Endometrial microvascular endothelial cells (primary cell): Measurements from ENCODE around the gene MYOCD. TPM values are rescaled to one million over a fixed set of nuclear protein-coding genes. Genes with fewer than 3 reads are reported as not detected.

Experiments used
- in situ Hi-C: cut with HindIII; loops from 2 replicates; pipeline ENCODE4 v1.10.0; 2017; ENCODE audit warnings: low sequenced_read_pairs, low pct_unique_long_range_greater_than_20kb; ENCODE audit errors: inconsistent ontology term
- total RNA-seq: library from RNA; depleted of rRNA; stranded (reverse); fragments of >200 nt; gene quantifications from one replicate; pipeline ENCODE4 v1.2.3, GENCODE V29; 2015; ENCODE audit errors: inconsistent ontology term

Gene MYOCD
- total RNA-seq, 1 donor from 2014 or later = 0.19 TPM

DNA sequence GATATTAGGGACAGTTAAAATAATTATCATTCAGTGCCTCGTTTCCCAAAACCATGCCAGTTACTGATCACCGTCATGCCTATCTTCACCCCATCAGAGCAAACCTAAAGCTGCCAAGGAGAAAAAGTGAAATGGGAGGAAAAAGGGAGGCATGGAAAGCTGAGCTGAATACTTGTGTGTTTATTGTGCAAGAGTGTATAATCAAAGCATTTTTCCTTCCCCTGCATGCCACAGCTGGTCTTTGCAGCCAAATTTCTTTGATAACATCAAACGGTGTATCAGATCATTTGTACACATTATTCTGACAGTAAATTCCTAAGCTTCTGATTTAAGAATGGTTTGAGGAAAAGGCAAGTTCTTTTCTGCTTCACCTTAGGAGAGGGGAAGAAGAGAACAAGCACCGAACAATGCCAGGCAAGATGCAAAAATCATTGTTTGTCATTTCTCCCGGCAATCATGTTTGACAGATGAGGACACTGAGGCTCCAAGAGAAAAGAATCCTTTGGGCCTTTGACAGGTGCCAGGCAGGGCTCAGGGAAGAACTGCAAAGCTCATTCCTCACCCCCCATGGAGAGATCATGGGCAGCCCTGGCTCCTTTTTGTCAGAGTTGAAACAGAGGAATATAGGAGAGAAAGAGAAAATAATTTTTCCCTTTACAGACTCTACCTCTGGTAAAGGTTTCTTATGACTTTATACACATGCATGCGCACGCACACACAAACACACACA lies 72.2 kb downstream of the MYOCD start:
- in situ Hi-C loops = no loop called here

DNA sequence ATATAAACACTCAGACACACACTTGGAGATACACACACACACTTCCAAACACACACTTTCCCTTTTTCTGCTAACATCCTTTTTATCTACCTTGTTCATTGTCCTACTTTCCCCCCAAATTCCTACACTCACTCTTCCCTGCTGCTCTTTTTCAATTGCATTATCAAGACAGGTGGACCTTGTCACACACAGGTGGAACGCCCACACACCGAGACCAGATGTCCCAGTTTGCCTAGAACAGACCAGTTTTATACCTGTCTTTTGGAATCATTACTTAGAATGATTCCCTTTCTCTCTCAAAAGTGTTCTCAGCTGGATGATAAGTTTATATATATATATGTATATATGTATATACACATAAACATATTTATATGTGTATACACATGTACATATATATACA lies 72.9 kb downstream of the MYOCD start:
- in situ Hi-C loops = no loop called here

DNA sequence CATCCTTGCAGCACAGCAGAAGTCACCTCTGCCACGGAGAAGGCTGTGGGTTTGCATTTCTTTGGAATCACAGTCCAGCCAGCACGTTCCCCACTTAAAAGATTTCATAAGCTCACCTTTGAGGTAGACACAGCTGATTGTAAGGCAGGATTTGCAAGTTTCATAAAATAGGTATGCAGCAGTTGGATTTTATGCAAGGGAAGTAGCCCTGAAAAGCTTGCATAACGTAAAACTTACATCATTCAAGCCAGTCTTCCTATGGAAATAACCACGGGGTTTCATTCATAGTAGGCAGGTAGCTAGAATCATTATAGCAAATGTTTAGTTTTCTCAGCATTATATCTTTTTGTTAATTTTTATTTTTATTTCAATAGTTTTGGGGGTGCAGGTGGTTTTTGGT lies 73.8 kb downstream of the MYOCD start:
- in situ Hi-C loops = no loop called here

DNA sequence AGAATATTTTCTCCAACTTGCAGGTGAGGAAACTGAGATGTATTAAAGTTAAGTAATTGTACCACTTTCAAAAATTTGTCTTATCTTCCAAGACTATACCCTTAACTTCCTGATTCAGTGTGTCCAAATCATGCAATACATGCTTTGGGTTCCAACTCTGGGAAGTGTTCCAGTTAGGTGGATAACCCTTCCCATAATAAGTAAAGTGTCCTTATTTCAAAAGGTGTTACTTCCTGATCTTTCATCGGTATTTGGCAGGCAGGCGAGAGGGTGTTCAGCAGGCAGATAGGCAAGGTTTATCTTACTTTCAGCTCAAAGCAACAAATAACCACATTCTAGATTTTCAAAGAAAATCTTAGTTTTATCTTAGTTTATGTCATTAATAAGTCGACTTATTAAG lies 77.4 kb downstream of the MYOCD start:
- in situ Hi-C loops = no loop called here

DNA sequence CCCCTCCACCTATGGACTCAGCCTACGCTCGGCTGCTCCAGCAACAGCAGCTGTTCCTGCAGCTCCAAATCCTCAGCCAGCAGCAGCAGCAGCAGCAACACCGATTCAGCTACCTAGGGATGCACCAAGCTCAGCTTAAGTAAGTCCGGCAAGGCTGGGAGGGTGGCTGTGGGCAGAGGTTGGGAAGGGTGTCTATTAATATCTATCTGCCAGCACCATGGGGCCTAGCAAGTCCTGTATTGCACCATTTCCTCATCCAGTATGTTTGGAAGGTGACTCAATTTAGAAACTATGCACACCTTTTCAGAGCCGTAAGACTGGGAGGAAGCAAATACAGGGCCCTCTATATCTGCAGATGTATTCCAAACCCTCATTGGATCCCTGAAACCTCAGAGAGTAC lies 78.6 kb downstream of the MYOCD start:
- in situ Hi-C loops = no loop called here

DNA sequence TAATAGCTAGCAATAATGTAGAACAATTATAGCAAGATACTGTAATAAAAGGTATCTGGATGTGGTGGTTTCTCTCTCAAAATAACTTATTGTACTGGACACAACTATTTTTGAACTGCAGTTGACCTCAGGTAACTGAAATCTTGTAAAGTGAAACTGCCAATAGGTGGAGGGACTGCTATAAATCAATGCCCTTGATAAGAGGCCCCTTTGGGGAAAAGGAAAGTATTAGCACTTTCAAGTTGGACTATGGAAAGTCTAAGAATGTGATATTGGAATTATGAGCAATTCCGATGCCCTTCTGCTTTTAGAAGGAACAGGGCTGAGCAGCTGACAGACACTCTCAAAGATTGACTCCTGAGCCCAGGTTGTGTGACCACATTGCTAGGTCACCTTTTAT lies 79.1 kb downstream of the MYOCD start:
- in situ Hi-C loops = no loop called here

DNA sequence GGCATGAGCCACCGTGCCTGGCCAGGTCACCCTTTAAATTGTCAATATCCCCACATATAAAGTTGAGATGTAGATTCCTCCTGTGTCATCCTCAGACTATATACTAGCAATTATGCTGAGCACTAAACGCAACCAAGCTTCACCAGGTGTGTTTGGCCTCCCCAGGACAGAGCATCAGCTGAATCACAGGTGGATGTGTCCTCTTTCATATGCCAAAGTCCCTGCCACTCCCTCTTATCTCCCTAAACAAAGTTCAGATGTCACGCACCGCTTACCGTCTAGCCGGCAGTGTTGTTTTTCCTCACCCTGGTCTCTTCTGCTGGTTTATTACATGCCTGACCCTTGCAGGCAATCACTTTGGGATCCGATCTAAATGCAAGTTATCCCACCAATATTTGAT lies 79.8 kb downstream of the MYOCD start:
- in situ Hi-C loops = no loop called here

DNA sequence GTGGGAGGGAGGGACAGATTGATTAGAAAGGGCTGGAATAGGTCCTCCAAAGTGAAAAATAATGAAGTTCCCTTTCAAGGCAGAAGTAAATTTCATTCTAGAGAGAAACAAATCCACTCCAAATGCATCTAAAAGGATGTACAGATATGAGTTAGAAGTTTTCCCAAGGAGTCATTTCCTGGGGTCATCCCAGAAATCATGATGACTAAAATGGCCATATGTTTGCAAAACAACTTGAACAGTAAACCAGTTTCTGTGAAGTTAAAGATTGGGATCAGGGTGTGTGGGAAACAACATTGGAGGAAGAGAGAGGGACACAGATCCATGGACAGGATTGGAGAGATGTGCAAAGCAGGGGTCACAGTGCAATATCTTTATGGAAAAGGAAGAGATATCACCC lies 91.1 kb downstream of the MYOCD start:
- in situ Hi-C loops = no loop called here

DNA sequence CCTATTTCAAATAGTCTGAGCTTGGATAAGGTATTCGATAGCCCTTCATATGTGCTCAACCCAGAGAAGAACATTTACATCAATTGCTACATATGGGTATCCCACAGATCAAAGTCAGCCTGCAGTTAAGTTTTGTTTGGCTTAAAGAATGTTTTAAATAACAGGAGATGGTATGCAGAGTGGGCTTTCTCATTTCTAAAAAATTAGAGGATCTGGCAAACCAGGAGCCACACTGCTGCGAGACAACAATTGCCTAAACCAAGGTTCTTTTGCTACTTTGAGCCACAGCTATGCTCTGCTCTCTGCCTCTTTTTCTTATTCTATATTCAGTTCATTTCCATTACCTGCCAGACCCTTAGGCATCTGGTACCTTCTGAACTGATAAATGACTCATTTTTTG lies 93.4 kb downstream of the MYOCD start:
- in situ Hi-C loops = no loop called here

DNA sequence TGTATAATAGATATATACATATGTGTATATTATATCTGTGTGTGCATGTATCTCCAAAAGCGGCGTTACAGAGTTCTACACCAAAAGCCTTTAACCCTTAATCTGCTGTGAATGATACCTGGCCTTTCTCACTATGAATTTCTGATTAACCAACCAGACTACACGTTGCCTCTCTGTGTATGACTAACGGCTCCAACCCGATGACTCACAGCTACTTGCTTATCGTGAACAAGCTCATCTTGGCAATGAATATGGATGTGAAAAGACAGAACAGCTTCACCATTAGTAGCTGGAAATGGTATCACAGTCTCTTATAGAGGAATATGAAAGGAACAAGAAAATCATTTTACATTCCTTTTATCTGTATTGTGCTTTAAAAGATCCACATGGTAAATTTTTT lies 99.9 kb downstream of the MYOCD start:
- in situ Hi-C loops = no loop called here

DNA sequence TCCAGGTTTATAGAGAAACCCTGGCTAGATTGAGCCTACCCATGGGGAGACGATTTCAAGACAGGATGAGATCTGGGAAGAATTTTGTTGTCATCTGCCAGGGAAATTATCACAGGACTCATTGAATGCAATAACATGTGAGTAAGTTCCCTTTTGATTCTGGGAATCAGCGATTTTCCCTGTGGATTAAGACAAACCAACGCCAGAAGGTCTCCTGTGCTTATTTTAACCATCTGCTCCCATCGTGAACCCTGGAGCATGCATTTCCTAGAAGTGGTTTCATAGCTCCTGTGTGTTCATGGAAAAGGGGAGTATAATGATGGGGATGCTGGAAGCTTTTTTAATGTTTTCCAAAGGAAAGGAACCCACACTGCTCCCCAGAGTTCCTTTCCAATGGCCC lies 102.6 kb downstream of the MYOCD start:
- in situ Hi-C loops = no loop called here

DNA sequence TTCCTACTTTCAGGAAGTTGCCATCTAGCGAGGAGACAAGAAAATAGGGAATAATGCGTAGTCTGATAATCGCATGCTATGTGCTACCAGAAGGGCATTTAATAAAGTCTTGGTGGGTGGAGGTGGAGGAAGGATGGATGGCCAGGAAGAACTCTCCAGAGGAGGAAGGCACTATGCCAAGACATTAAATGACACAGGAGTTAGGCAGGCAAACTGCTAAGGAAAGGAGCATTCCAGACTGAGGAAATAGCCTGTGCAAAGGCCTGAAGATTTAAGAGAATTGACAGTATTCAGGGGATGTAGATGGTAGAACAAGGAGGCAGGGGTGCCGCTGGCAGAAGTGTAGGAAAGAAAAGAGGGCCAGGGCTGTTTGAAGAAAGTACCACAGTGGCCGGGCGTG lies 104.3 kb downstream of the MYOCD start:
- in situ Hi-C loops = no loop called here

DNA sequence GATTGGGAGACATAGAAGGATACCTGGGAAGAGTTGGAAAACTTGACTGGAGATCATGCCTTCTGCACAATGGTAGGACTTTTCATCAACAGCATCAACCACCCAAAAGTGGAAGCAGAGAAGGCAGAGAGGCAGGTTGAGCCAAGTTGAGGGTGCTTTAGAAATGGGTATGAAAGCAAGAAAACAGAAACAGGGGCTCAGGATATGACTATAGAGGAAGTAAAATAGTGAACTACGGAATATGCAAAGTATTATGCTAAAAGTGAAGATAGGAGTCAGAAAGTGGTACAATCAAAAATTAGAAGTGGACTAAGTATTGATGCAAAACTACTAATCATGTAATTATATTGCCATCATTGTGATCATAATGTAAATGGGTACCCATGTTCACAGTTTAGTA lies 107.5 kb downstream of the MYOCD start:
- in situ Hi-C loops = no loop called here

DNA sequence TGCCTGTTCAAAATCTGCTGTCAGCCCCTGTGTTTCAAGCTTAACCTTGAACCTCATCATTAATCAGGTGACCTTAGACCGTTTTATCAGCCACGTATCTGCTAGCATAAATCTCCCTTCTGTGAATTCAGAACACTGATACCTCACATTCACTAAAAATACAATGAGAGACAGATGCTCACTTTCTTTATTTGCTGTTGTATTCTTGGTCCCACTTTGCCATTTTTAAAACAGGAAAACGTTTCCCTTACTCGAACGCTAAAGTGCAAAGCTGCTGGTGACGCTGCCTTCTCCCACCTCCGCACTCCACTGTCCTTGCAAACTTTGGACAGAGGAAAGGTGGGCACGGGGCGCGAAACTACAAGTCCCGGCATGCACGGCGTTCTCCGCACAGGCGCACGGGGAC lies 123.4 kb downstream of the MYOCD start:
- in situ Hi-C loops = no loop called here

DNA sequence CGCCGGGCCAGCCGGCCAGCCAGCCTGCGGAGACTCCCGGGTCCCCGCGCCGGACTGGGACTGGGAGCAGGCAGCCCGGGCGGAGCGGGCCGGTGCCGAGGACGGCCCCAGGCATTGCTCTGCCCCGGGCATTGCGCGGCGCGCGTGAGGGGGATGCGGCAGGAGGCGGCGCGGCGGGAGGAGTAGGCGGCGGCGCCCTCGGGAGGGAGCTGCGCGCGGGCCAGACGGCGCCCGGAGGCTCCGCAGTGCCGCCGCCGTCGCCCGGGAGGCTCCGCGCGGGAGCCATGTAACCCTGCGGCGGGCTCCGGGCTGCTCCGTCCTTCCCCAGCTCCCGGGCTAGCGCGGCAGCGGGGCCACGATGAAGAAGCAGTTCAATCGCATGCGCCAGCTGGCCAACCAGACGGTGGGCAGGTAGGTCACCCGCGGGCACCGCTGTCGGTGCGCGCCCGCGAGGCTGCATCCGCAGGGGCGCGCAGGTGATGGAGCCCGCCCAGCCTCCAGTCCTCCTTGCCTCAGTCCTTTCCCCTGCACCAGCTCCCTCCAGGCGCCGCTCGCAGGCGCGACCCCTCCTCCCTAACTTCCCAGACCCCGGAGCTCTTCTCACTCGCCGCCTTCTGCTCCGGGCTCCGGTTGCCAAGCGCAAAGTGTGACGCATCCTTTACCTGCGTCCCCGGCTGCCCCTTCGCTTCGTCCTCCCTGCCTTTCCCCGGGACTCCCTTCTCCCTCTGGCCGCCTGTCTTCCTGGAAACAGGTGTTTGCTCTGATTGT lies 124.0 kb downstream of the MYOCD start, which contains the start of gene ARHGAP44:
ARHGAP44 (plus strand) TSS at position 18 of the 768 bp plus-strand sequence; CDS start at position 359, 341 bp downstream.
- in situ Hi-C loops = no loop called here

DNA sequence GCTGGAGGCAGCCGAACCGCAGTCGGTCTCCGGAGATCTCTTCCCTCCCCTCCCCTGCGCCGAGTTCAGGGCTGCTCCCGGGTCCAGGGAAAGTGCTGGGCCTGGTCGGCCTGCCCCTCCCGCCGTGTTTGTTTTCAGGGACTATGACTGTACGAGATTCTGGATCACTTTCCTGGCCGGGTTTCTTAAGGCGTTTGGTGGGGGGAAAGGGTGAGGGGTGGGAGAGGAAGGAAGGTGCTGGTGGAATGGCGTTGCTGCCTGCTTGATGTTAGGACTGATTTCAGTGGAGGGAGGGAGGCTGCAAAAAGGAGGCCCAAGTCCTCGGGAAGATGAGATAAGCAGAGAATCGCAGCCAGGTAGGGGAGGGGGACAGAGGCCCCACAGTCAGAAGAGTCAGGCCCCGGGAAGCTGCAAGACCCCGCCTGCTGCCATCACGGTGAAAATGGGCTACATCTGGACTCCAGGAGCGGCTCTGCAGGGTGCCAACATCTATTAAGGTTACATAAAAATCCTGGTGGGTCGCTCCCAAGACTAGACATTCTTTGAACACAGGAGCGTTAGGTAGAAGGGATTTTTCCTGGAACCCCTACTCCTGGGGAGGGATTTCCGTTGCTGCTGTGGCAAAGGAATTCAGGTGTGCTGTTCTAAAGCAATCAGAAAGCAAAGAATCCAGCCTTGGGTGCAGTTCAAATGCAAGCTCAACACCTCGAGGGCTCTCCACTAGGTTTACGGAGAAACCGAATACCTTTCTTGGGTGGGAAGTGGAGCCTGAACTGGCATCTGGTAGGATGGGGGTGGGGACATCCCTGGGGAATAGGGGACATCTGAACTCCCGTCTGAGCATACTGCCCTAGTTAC lies 124.8 kb downstream of the MYOCD start:
- in situ Hi-C loops = no loop called here

DNA sequence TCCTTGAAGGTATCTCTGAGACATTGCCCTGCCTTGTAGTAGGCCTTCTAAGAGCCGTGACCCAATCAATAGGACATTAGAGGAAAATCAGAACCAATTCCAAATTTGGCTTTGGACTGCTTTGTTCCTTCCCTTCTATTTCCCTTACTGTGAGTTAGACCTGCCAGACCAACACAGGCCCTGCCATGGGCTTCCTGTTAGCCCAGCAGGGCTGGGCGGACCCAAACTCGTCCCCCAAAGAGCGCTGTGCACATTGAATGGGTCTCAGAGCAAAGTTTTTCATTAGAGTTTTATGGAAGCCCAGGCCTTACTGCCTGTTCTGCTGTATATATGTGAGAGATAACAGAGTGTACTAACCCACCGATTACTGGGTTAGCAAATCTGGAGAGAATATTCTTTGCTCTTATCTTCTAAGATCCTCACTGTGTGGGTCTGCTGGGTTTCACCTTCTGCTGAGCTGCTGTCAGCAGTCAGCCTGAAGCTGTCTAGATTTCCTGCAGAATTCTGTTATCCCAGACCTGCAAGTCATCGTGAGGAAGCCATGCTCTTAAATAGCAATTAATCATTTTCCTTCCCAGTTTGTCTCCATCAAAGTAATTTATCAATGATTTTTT lies 129.3 kb downstream of the MYOCD start:
- in situ Hi-C loops = no loop called here

DNA sequence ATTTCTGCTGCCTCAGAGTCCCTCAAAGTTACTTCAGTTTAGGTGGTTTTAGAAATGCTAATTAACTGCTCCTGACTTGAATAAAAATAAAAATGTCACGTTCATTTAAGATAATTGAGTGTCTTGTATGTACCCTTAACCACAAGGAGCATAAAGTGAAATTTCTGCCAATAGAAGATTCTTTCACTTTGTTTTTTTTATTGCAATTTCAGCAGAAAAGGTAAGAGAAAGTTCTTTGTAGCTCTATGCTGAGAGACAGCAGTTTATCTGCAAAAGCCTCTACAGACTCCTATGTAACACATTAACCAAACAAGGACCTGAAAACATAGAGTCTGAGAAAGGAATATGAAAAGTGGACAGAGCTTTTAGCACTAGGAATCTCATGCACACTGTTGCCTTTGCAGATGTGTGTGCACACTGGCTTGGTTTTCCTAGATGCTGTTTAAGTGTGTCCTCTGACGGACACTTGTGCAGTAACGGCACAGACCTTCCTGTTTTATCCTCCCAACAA lies 135.2 kb downstream of the MYOCD start:
- in situ Hi-C loops = no loop called here

DNA sequence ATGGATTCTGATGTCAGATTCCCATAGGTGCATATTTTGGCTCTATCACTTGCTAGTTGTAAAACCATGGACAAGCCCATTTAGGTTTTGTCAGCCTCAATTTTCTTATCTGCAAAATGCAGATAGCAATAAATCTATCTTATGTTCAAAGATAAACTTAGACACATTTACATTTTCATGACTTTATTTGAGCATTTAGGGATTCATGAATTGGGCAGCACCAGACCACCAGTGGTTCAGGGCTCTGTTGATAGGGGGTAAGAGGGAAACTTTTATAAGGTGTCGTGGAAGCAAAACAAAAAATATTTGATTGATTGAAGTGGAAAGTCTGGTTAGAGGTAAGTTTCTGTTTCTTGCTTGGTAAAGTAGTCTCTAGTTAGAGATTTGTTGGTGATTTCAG lies 140.9 kb downstream of the MYOCD start:
- in situ Hi-C loops = no loop called here
